Endometrium (tissue), 2 donors: ENCODE measurements around the gene VPS51.
A peak's percentile ranks its signal among the peaks of the same experiment; 100 is the strongest.

Experiments used
- FAIRE-seq: peaks from 2 replicates; lab custom pipeline; 2012; peaks lifted over from hg19 to GRCh38; lab: Jason Lieb, UNC
- donor health status: control.
- donor health status: control.

Gene VPS51

DNA sequence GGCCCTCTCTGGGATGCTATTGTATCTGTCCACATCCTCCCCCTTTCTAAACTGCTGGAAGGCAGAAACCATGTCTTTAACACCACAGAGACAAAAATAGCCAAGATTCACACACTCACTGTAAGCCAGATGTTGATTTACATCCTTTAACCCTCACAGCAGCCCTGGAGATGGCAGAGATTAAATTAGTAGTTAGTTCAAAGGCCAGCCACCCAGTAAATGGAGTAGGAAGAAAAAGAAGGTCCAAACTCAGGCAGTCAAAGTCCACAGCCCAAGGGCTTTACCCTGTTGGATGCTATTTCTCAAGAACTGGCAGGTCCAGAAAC is 23.6 kb downstream of the VPS51 start:
- no peak for FAIRE-seq

DNA sequence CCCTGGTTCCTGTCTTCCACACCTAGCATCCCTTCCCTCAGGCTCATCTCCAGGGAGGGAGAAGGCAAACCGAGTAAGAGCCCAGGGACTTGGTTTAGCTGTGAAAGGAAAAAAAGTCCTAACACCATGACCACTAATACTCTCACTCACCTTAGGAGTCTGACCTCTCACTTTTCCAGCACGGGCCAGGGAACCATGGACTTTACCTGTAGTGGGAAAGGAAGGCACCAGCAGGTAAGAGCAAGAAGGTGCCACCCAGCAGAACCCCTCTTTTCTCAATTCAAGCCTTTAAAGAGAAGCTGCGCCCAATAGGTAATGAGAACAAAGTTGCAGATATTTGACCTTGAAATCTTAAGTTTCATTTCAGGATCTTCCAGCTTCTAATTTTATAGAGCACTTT is 24.8 kb downstream of the VPS51 start:
- no peak for FAIRE-seq

DNA sequence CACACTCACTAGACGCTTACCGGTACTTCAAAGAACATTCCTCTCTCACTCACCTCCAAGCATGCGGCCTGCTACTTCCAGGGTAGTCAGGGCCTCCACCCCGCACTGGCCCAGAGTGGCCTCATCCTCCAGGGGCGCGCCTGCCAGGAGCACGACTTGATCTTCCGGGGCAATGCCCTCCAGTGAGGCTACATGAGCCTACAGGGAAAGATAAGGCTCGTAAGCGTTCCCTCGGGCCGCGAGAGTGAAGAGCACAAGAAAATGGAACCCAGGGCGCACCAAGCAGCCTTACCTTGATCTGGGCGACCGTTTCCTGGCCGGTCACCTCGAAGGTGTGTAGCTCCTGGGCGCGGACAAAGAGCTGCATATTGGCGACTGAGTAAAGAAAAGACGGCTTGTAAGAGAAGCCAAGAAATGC is 25.4 kb downstream of the VPS51 start:
- FAIRE-seq = no peak

DNA sequence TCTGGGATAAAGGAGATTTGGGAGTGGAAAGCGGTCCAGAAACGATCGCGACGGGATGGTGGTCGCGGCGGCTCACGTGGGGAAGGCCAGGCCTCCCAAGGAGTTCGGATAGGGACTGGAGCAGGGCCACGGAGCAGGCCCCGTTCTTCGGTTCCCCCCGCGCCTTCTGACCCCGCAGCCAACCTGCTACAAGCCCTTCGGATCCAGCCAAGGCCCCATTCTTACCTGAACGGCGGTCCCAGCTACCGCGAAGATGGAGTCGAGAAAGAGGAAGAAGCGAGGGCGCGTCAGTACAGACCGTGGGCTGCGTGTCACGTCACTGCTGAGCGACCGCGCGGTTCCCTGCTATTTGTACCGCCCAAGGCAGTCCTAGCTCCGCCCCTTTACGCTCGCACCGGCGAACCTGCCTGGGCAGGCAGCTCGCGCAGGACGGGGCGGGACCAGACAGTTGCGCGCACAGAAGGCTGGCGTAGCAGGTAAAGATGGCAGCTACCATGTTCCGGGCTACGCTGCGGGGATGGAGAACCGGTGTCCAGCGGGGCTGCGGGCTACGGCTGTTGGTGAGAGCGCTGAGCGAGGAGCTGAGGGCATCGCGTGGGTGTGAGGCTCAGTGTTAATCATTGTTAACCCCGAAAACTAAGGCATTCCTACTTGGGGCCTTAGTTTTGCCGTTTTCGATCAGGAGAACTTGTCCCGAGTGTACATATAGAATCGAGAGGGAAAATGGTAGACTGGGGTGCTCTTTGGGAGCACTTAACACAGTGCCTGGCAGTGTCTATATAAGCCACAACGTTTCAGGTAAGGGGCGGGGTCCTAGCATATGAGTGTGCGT is 26.1 kb downstream of the VPS51 start, which contains the start of the genes FAU and MRPL49:
Gene FAU, minus strand, starts transcription at position 270 of the 832 bp plus-strand sequence. CDS start 321 bp downstream, outside the sequence.
Gene MRPL49, plus strand, starts transcription at position 457 of the 832 bp plus-strand sequence. Its CDS starts 26 bp downstream, at position 483.
- peak; percentile 80 for FAIRE-seq

DNA sequence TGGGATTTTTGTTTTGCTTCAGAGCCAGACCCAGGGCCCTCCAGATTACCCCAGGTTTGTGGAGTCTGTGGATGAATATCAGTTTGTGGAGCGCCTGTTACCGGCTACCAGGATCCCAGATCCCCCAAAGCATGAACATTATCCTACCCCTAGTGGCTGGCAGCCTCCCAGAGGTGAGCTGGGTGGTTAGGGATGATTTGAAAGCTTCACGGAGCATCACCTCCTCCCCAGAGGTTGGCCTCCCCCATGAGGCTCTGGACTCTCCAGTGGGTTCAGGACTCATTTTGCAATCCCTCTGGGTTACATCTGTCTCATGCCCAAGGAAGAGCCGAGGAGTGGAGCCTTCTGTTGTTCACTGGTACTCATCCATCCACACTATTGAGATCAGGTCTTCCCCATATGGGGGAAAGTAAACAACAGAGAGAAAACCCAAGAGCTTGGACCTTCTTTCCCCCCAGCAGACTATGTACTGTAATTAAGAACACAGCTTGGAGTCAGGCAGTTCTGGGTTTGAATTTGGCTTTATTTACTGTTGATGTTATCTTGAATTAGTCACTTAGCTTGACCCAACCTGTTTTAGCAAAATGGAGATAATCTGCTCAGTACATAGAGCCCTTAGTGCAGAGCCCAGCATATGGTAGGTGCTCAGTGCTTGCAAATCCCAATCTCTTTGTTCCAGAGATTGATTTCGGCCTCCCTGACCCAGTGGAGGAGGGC is 28.6 kb downstream of the VPS51 start:
- no peak for FAIRE-seq

DNA sequence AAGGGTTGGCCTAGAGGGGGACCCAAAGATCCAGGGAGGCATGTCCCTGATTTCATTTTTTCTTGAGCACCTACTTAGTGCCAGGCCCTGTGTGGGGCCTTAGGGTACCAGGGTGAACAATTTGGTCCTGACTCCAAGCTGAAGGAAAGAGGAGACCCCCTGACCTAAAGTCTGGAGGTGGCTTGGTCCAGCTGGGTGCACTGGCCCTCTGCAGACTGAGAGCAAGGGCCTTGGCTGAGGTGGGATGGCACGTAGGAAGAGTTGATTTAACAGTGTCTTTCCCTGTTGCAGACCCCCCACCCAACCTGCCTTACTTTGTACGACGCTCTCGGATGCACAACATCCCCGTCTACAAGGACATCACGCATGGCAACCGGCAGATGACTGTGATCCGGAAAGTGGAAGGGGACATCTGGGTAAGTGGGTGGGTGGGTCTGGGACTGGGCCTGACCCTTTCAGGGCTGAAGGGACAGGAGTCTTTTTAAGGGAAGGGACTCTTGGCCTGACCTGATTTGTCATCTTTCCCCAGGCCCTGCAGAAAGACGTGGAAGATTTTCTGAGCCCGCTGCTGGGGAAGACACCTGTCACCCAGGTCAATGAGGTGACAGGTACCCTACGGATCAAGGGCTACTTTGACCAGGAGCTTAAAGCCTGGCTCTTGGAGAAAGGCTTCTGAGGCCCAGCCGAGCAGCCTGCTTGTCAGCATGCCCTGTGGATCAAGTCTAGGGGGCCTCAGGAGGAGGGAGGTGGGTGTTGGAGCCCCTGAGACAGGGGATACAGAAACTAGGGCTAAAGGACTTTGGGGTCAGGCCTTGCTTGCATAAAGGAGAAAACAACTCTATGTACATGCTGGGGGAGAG is 29.4 kb downstream of the VPS51 start:
- FAIRE-seq = no peak

DNA sequence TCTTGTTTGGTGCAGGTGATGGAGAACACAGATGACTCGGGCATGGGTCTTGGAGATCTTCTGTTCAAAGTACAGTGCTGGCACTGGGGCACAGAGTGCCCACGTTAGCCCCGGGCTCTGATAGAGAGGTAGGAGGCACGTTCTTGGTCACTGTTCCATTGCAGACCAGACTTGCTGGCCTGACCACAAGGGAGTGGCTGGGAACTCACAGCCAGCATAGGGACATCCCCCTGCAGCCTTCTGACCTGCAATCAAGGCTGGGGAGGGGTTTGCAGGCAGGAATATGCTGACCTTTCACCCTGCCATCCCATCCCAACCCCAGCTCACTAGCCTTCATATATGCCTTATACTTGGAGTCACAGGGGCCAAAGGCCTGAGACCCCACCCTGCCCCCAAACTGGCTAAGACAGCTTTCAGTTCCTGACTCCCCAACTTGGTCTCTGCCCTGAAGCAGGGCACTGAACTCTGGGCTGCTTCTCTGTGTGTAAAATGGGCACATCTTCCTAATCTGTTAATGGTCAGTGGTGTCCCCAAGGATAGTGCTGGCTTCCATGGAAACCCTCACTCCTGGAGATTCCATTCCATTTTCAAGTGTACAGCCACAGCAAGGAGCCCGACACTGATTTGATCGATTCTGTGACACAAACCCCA is 30.7 kb downstream of the VPS51 start:
- no peak for FAIRE-seq

DNA sequence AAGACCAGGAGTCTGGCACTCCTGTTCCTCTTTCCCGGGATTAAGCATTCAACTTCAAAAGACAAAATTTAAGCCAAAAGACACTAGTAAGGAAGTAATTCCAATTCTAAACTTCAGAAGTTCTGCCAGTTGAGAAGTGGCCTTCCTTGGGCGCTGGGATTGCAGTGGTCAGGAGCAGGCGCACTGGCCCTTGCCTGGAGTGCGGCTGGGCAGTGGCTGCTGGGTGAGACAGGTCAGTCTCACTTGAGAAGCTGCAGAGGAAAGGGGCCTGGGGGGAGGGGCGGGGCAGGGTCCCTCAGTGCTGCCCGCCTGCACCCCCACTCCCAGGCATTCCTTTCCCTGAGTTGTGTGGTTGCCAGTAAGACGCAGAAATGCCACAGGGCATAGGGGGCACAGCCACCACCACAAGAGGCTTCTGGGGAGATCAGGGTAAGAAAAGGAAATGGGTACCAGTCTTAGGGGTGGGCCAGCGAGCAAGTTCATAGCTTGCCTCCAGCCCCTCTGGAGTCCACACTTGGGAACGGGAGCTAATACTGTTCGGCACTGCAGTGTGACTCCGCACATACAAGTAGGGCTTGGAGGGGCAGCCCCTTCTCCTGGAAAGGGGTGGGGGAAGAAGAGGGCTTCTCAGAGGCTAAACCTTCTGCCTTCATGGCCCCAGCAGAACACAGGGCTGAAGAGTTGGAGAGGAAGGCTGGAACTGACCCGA is 31.6 kb downstream of the VPS51 start:
- FAIRE-seq = no peak

DNA sequence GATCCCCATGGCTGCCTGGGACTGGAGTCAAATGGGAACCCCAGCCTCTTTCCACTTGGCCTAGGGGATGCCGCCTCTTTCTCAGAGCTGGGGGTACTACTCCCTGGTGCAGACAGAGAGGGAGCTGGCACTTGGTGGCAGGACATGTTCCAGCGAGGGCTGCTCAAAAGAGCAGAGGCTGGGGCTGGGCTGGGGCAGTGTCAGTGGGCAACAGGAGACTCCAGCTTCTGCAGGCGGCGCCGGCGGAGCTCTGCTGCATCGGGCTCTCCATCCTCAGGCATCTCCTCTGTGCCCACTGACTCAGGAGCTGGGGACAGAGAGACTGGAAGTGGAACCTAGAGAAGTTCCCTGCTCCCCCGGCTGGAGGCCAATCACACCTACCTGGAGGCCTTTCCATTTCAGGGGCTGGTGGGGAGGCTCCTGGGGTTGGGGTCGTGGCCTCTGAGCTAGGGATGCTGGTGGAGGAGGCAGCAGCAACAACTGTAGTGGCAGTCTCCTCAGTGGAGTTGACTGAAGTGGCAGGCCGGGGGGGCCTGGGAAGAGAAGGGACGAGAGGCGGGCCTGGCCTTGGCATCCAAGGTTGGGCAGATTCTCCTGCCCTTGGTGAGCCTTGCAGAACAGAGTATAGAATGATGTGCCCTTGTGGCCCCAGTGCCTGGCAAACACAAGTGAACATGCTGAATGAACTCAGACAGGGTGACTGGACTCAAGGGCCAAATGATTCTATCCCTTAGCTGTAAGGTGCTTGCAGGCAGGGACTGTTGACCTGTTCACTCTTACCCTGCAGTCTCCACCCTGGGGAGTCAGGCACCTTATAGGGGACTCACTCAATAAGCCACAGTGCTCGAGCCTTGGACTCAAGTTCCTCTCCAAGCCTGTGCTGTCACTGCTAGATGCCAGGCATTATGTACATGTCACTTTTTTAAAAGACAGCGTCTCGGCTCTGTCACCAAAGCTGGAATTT is 32.5 kb downstream of the VPS51 start:
- no peak for FAIRE-seq

DNA sequence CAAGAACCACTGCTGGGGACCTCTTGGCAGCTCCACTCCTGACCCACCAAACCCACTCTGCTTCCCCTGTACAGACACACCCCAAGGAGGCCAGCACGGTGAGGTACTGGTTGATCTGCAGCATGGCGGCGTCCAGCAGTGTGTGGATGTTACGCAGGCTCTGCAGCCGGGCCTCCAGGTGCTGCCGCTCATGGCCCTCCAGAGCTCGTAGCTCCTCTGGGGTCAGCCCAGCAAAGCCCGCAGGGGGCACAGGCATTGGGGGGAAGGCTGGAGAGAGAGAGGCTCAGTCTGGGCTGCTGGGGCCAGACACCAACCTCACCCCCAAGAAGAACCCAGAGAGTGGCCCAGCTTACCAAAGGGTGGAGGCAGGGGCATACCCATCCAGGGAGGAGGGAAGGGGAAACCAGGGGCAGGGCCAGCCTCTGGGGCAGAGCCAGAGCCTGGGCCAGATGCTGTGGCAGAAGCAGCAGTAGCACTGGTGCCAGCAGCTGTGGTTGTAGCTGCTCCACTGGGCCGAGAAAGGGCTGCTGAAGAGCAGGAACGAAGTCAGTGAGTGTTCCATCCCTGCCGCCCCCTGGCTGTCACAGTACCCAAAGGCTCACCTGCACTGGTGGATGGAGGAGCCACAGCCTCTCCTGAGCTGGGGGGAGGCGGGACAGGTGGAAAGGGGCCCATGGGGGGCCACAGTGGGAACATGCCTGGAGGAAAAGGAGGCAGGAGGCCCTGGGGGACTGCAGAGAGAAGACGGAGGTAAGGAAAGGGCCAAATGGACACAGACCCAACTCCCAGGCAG is 33.8 kb downstream of the VPS51 start:
- FAIRE-seq = no peak

DNA sequence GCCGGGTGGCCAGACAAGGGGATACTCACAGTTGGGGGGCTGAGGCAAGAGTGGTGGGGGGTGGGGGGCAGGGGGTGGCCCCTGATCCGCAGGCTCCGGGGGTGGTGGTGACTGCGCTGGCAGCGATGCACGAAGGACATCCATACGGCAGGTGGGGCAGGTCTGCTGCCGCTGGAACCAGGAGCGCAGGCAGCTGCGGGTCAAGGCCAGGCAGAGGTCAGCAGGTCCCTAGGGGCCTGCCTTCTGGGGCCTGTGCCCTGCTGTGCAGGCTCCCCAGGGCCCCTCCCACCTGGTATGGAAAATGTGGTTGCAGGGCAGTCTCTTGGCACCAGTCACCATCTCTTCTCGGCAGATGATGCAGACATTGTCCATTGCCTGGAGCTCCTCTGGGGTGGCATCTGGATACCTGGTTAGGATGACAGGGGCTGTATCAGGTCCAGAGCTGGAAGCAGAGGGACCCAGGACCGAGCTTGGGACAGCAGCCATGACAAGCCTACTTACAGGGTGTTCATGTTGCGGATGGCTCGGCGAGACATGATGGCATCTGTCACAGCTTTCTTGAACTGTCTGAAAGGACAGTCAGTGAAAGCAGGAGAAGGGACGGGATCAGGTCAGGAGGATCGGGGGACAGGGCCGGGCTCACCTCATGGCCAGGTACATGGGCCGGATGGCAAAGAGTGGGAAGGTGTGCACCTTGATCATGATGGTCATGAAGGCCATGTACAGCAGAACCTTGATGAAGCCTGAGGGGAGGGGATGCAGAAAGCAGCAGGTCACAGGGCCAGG is 34.8 kb downstream of the VPS51 start:
- FAIRE-seq = no peak

DNA sequence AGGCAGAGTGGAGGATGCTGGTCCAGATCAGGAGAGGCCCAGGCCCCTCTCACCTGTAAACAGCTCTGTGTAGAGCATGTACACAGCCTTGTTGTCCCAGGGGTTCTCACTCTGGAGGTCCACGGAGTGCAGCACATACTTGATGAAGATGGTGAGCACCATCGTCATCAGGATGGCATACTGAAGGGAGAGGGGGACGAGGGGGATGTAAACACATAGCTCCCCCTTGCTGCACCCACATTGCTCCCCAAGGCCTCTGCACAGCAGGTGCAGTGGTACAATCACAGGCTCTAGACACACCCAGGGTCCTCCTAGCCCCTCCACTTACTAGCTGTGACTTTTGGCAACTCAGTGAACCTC is 35.4 kb downstream of the VPS51 start:
- FAIRE-seq = no peak

DNA sequence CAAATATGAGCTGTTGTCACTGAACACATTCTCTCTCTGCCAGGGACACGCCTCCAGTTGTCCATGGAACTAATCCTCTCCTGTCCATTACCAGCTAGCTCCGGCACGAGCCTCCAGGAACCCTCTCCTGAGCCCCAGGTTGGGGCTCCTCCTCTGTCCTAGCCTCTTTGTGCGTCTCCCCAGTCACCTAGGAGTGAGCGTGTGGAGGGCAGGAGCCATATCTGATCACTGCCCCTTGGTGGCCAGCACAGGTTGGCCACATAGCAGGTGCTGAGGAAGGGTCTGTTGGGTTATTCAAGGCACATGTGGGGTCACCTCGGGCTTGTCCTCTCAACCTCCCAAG is 35.9 kb downstream of the VPS51 start:
- FAIRE-seq = no peak

DNA sequence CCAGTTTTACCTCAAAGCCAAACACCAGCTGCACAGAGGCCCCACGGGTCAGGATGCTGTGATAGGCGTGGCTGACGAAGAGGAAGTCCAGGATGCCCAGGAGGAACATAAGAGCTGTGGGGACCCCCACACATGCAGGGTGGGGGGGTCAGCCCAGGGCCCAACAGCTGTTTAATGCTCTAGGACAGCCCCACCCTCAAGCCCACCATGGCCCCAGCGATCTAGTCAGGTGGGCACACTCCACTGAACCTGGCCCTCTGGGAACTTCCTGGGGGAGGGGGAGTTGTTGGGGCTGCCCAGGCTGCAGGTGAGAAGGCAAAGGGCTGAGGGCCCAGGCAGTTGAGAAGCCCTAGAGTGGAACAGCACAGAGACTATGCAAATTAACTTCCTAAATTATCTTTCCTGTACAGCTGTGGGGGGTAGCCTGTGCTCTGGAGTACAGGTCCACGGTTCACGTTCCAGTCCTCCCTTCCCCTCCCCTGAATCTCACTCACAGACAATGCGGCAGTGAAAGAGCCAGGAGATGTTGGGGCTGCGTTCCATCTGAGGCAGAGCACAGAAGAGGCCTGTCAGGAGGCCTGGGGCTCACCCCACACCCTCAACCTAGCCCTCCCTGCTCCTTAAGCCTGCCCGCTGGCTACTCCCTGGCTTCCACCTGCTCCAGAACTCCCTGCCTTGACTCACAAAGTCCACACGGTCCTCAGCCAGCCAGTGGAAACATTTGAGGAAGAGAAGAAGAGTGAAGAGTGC is 36.4 kb downstream of the VPS51 start:
- FAIRE-seq = no peak

DNA sequence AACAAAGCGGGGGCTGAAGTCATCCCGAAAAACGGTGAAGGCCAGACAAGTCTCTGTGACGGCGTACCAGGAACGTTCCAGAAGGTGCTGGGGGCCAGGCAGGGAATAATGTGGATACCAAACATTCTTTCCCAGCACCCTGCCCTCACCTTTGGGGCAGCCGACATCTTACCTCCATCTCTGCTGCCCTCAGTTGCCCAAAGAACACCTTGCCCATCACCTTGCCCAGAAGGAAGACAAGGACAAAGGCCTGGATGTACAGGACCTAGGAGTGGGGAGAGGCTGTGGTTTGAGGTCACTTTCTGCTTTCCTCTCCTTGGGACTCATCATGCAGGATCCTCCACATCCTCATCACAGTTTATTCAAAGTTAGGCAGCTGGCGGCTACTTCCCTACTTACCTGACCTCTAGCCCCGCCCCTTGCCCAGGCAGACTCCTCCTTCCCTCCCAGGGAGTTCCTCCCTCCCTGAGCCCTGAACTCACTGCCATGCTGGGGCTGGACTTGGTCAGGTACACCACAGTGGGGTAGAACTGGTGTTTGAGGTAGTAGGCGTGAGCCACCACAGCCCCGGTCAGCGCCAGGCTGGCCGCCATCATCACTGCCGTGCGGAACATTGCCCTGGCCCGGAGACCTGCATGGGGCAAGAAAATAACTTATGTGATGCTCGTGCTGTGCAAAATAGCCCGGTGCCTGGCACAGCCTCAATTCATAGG is 37.1 kb downstream of the VPS51 start:
- no peak for FAIRE-seq

DNA sequence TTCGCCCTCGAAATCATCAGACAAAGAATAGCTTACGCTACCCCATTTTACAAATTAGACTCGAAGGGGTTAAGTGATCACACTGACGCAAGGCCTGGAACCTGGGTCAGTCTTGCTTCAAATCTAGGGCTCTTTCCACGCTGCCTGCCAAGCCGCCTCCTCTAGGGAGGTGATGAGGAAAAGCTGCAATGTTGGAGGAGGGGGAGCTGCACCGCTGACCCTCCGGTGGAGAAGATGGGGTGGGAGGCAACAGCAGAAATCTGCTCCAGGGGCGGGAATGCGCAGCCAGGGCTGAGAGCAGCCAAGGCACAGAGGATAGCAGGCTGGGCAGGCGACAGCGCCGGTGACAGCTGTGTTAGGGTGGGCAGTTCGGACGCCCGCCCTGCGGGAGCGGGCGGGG is 37.7 kb downstream of the VPS51 start:
- no peak for FAIRE-seq

DNA sequence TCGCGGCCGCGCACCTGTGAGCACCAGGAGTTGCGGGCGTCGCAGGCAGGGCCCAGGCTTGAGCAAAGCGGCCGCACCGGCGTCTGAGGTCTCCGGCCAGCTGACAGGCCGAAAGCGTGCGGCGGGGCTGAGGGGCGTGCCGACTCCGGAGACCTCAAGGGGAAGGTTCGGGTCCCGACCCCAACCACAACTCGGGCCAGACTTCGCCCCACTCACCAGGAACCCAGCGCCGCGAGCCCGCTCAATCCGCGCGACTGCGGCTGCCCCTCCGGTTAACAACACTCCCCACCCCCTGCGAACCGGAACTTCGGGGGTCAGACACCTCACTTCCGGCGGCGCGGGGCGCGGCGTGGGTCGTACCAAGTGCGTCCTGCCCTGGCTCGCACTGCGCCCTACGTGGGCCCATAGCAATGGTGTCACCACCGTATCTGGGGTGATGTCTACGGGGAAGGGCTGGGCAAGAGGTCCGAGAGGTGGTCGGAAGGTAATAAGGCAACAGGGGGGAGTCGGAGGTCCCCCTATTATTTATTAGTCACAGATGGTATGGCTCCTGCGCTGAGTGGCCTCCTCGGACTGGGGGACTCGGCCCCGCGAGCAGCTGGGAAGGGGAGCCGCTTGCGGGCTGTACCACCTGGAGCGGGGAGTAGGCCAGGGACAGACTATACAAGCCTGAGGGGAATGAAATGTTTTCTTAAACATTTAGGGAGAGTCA is 38.4 kb downstream of the VPS51 start, which contains the start of gene SYVN1:
Gene SYVN1, minus strand, starts transcription at position 280 of the 712 bp plus-strand sequence. CDS start 918 bp downstream, outside the sequence.
- FAIRE-seq = no peak
